ENCODE results near the gene CCDC149.

Gene CCDC149

GRCh38 chr4:24956763-24957162 lies 43.9 kb upstream of the CCDC149 start:
- ATAC-seq: no peak

GRCh38 chr4:24956091-24956490 lies 43.2 kb upstream of the CCDC149 start:
- no peak for ATAC-seq
- TF ChIP-seq TCF4 (CRISPR knock-in tag; IDR thresholded peaks at IDR 0.05; ENCODE audit: borderline replicate concordance) (no peak), POU6F1 (CRISPR knock-in tag; IDR thresholded peaks at IDR 0.05; ENCODE audit: borderline replicate concordance, low read depth) (no peak), BACH2 (CRISPR knock-in tag; IDR thresholded peaks at IDR 0.05; ENCODE audit: borderline replicate concordance) (no peak), RARB (CRISPR knock-in tag; IDR thresholded peaks at IDR 0.05) (no peak), CREB5 (CRISPR knock-in tag; IDR thresholded peaks at IDR 0.05; ENCODE audit: low read depth) (no peak), PPARA (CRISPR knock-in tag; IDR thresholded peaks at IDR 0.05; ENCODE audit: borderline replicate concordance) (no peak), ESRRG (CRISPR knock-in tag; IDR thresholded peaks at IDR 0.05) (no peak)

More at GRCh38 chr4:24956763-24957162, 43.9 kb upstream of the CCDC149 start:
- TF ChIP-seq ZFP30 (CRISPR knock-in tag; IDR thresholded peaks at IDR 0.05) (no peak), ESRRG (CRISPR knock-in tag; IDR thresholded peaks at IDR 0.05) (no peak), CREB5 (CRISPR knock-in tag; IDR thresholded peaks at IDR 0.05; ENCODE audit: low read depth) (no peak), PATZ1 (CRISPR knock-in tag; IDR thresholded peaks at IDR 0.05; ENCODE audit: borderline replicate concordance) (no peak), TSHZ2 (CRISPR knock-in tag; IDR thresholded peaks at IDR 0.05) (no peak), GLIS3 (CRISPR knock-in tag; IDR thresholded peaks at IDR 0.05) (no peak), ZC3H10 (CRISPR knock-in tag; IDR thresholded peaks at IDR 0.05) (no peak), ZNF565 (CRISPR knock-in tag; conservative IDR thresholded peaks at IDR 0.05; ENCODE audit: low read depth) (no peak), PPARA (CRISPR knock-in tag; IDR thresholded peaks at IDR 0.05; ENCODE audit: borderline replicate concordance) (no peak), RARB (CRISPR knock-in tag; IDR thresholded peaks at IDR 0.05) (no peak), CSRNP3 (CRISPR knock-in tag; IDR thresholded peaks at IDR 0.05) (no peak), ARNTL (CRISPR knock-in tag; IDR thresholded peaks at IDR 0.05; ENCODE audit: borderline replicate concordance, low read depth) (no peak), POU6F1 (CRISPR knock-in tag; IDR thresholded peaks at IDR 0.05; ENCODE audit: borderline replicate concordance, low read depth) (no peak), ZNF70 (CRISPR knock-in tag; IDR thresholded peaks at IDR 0.05) (no peak), OSR1 (CRISPR knock-in tag; IDR thresholded peaks at IDR 0.05) (no peak)

Measured in SK-N-SH treated with all-trans-retinoic acid at 6 μM for 48 hours (cell line).